A549 (cell line): ENCODE measurements around the gene DLG2. TPM values are rescaled to one million over a fixed set of nuclear protein-coding genes. Genes with fewer than 3 reads are reported as not detected.

Experiments used
- ATAC-seq, 2 experiments: fragments of 200-7000 bp in 1 of 2; fragments of >200 bp in 1 of 2; cut with Nextera tagmentation in 1 of 2; cut with Tn5 transposase in 1 of 2; 3 replicates each; pipeline versions ENCODE4 v1.8.0 to v1.9.1; 2018 to 2020; ENCODE audit warnings: mild to moderate bottlenecking in 1 of 2, moderate library complexity in 1 of 2
- CTCF ChIA-PET: fragments of 300-600 bp; sonication (Branson Sonifier 250); formaldehyde crosslinking; extraction: SDS; loops from one replicate; lab custom pipeline; 2021; ENCODE audit warnings: antibody characterized with exemption, inconsistent platforms; lab: Yijun Ruan, JAX
- POLR2A ChIA-PET: fragments of 350-600 bp; formaldehyde crosslinking; extraction: SDS; loops from one replicate; lab custom pipeline; 2021; ENCODE audit warnings: antibody characterized with exemption, inconsistent platforms; lab: Yijun Ruan, JAX
- DNase-seq, 2 experiments: peaks; one replicate each; pipeline versions ENCODE4 v3.0.0 to v3.0.0-alpha.2; 2011 to 2016; ENCODE audit warnings: low read depth in 1 of 2, low spot score in 1 of 2
- FAIRE-seq: peaks from 2 replicates; lab custom pipeline; 2011; peaks lifted over from hg19 to GRCh38; lab: Jason Lieb, UNC
- H3K27ac ChIP-seq, 2 experiments: fragments of >200 bp; sonication (Bioruptor Twin); formaldehyde crosslinking; 3 replicates each; pipeline ENCODE4 v1.5.1; 2016 to 2017
- H3K4me1 ChIP-seq: fragments of >200 bp; sonication (Bioruptor Twin); formaldehyde crosslinking; 3 replicates; pipeline ENCODE4 v1.6.1; 2016
- H3K4me2 ChIP-seq: fragments of >200 bp; sonication (Bioruptor Twin); formaldehyde crosslinking; 3 replicates; pipeline ENCODE4 v1.6.1; 2016
- H3K4me3 ChIP-seq: fragments of >200 bp; sonication (Bioruptor Twin); formaldehyde crosslinking; 3 replicates; pipeline ENCODE4 v1.5.1; 2016
- H3K9me3 ChIP-seq: fragments of >200 bp; sonication (Bioruptor Twin); formaldehyde crosslinking; 3 replicates; pipeline ENCODE4 v1.6.1; 2016
- ATOH8 ChIP-seq: fragments of 250-450 bp; sonication (Bioruptor Pico); IDR thresholded peaks from 2 replicates; pipeline ENCODE4 v1.5.0; 2020; ENCODE audit warnings: low read depth, mild to moderate bottlenecking, moderate library complexity
- CEBPB ChIP-seq, 2 experiments: fragments of >200 bp in 1 of 2; sonication (Bioruptor Twin) in 1 of 2; formaldehyde crosslinking in 1 of 2; IDR thresholded peaks; 2 replicates each; pipeline ENCODE4 v1.6.1; 2012 to 2016
- CHD2 ChIP-seq: fragments of 150-350 bp; IDR thresholded peaks from 2 replicates; pipeline ENCODE4 v1.6.1; 2014; ENCODE audit warnings: low read length; ENCODE audit not compliant: partially characterized antibody
- CHD4 ChIP-seq: fragments of 200-600 bp; sonication (generic); IDR thresholded peaks from 2 replicates; pipeline ENCODE4 v1.6.1; 2016; ENCODE audit warnings: antibody characterized with exemption, mild to moderate bottlenecking, borderline replicate concordance
- CTCF ChIP-seq: fragments of >200 bp; sonication (Bioruptor Twin); formaldehyde crosslinking; IDR thresholded peaks from 3 replicates; pipeline ENCODE4 v1.5.1; 2016
- E2F6 ChIP-seq: IDR thresholded peaks from 2 replicates; pipeline ENCODE4 v1.6.1; 2012; ENCODE audit warnings: low read depth, borderline replicate concordance
- EP300 ChIP-seq, 2 experiments: fragments of >200 bp; sonication (Bioruptor Twin); formaldehyde crosslinking; IDR thresholded peaks; 2 replicates in 1 of 2; 3 replicates in 1 of 2; pipeline ENCODE4 v1.6.1; 2016 to 2017
- ESRRA ChIP-seq: fragments of 150-350 bp; IDR thresholded peaks from 2 replicates; pipeline ENCODE4 v1.6.1; 2014; ENCODE audit warnings: mild to moderate bottlenecking, low read length, borderline replicate concordance
- FOXS1 ChIP-seq: fragments of 250-450 bp; sonication (Bioruptor Pico); IDR thresholded peaks from 2 replicates; pipeline ENCODE4 v1.5.0; 2020; ENCODE audit warnings: mild to moderate bottlenecking, moderate library complexity
- GATA3 ChIP-seq: IDR thresholded peaks from 2 replicates; pipeline ENCODE4 v1.6.1; 2012; ENCODE audit warnings: borderline replicate concordance
- HES2 ChIP-seq: fragments of >200 bp; sonication (Bioruptor Twin); formaldehyde crosslinking; IDR thresholded peaks from 2 replicates; pipeline ENCODE4 v1.6.1; 2016
- HEYL ChIP-seq: fragments of 250-450 bp; sonication (Bioruptor Pico); IDR thresholded peaks from 2 replicates; pipeline ENCODE4 v1.8.0; 2021; ENCODE audit warnings: mild to moderate bottlenecking, moderate library complexity
- HOXB5 ChIP-seq: fragments of 250-450 bp; sonication (Bioruptor Pico); IDR thresholded peaks from 2 replicates; pipeline ENCODE4 v1.5.0; 2020; ENCODE audit warnings: mild to moderate bottlenecking, moderate library complexity
- MAFK ChIP-seq: fragments of 450-650 bp; IDR thresholded peaks from 2 replicates; pipeline ENCODE4 v1.6.1; 2014; ENCODE audit not compliant: partially characterized antibody
- MYC ChIP-seq: IDR thresholded peaks from 2 replicates; pipeline ENCODE4 v1.6.1; 2012; ENCODE audit warnings: mild to moderate bottlenecking, inconsistent platforms, low read length, improper control_type of control experiment, borderline replicate concordance
- PBX3 ChIP-seq: IDR thresholded peaks from 2 replicates; pipeline ENCODE4 v1.6.1; 2012
- PHF8 ChIP-seq: fragments of 200-600 bp; sonication (generic); IDR thresholded peaks from 2 replicates; pipeline ENCODE4 v1.6.1; 2016; ENCODE audit warnings: low read depth, mild to moderate bottlenecking, antibody characterized with exemption, moderate library complexity, borderline replicate concordance
- POLR2AphosphoS2 ChIP-seq: conservative IDR thresholded peaks from 2 replicates; pipeline ENCODE4 v1.6.1; 2012; ENCODE audit warnings: low read length, improper control_type of control experiment, inconsistent platforms
- RAD21 ChIP-seq, 2 experiments: fragments of >200 bp in 1 of 2; sonication (Bioruptor Twin) in 1 of 2; formaldehyde crosslinking in 1 of 2; IDR thresholded peaks in 1 of 2; conservative IDR thresholded peaks in 1 of 2; 2 replicates in 1 of 2; 3 replicates in 1 of 2; pipeline ENCODE4 v1.6.1; 2012 to 2018; ENCODE audit warnings: inconsistent platforms in 1 of 2
- RCOR1 ChIP-seq: fragments of 150-350 bp; IDR thresholded peaks from 2 replicates; pipeline ENCODE4 v1.6.1; 2014; ENCODE audit warnings: antibody characterized with exemption, low read length, low read depth
- SMC3 ChIP-seq: fragments of >200 bp; sonication (Bioruptor Twin); formaldehyde crosslinking; IDR thresholded peaks from 3 replicates; pipeline ENCODE4 v1.6.1; 2018; ENCODE audit warnings: inconsistent platforms
- SREBF2 ChIP-seq: fragments of 450-650 bp; IDR thresholded peaks from 2 replicates; pipeline ENCODE4 v1.6.1; 2014; ENCODE audit warnings: mild to moderate bottlenecking, moderate library complexity
- ZSCAN20 ChIP-seq: fragments of 250-450 bp; sonication (Bioruptor Pico); IDR thresholded peaks from 2 replicates; pipeline ENCODE4 v1.8.0; 2022; ENCODE audit warnings: mild to moderate bottlenecking, moderate library complexity
- WGBS: methylation state at CpG from one replicate; pipeline ENCODE4 v1.1.6; 2017; ENCODE audit errors: missing lambda C conversion rate; 5-methylcytosine and 5-hydroxymethylcytosine counted together
- polyA plus RNA-seq, 4 experiments: library from polyadenylated mRNA; depleted of rRNA in 3 of 4; stranded (reverse); fragments of >200 nt; fragmentation: RNase III in 1 of 4; extraction: RNeasy Plus Mini Kit Qiagen cat#74134 plus additional on column Dnase treatment in 1 of 4; gene quantifications; 2 replicates in 3 of 4; 3 replicates in 1 of 4; pipeline ENCODE4 v1.2.3, GENCODE V29; 2011 to 2017
- TF ChIP-seq, protein P1 (sequence below): fragments of 450-650 bp; IDR thresholded peaks from 2 replicates; pipeline ENCODE4 v1.6.1; 2014; ENCODE audit warnings: antibody characterized with exemption

Gene DLG2
- polyA plus RNA-seq, 2 of the 4 experiments (the other 2 are of a cell fraction), result 0.26 to 0.79 TPM

DNA sequence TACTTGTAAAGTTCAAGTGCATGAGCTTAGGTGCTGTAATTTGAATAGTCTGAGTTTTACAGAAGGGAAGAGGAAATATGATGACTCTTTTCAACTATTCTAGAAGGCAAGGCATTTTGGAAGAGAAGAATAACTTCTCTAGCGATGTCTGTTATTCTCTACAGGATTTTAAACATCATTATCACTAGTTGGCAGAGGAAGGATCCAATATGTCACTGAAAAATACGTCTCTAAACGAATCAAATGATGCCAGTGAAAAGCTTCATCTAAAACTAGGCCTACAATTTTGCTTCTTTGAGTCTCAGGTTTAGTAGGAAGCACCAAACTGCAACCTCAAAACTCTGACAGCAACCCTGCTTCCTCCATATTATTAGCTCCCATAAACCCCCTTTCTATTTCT, 581.4 kb downstream of the DLG2 start:
- CTCF ChIA-PET, result no interaction called here
- TF ChIP-seq MAFK (no peak), HOXB5 (CRISPR knock-in tag) (no peak), SREBF2 (no peak), CTCF (no peak), PBX3 (no peak), FOXS1 (CRISPR knock-in tag) (no peak), HES2 (no peak)
- TF ChIP-seq, all 56 proteins: peak for 0
- DNase-seq (no peak), ATAC-seq (no peak), FAIRE-seq (no peak)
- no peaks in the 10 kb centered on the region for H3K9me3 ChIP-seq
- H3K4me1 ChIP-seq, result no peaks in the 10 kb centered on the region
- H3K4me2 ChIP-seq, result no peak overlapping the region
- POLR2A ChIA-PET, result no interaction called here
- H3K27ac ChIP-seq, result no peak overlapping the region
- no peak overlapping the region for H3K4me3 ChIP-seq
- 18% methylated on average over 3 of the region's 3 CpGs for WGBS

DNA sequence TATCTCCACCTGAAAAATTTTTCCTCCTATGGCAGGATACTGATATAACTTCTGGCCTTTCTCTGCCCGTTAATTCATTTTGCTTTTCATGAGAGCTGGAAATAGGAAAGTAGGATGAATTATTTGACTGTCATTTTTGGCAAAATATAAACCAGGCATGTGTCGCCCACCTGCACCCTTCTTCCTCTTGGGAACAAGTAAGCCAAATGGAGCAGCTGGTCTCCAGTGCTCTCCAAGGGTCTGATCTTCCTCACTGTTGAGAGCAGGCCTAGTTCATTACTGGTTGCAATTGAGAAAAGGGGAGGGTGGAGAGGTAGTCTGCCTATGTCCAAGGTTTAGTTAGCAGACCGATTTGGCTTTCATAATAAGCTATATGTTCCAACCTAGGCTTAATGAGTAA, 582.2 kb downstream of the DLG2 start:
- FAIRE-seq, result no peak
- Histone ChIP-seq H3K4me3 (no peak overlapping the region), H3K4me2 (no peak overlapping the region), H3K9me3 (no peaks in the 10 kb centered on the region), H3K4me1 (no peaks in the 10 kb centered on the region), H3K27ac (no peak overlapping the region)
- TF ChIP-seq HEYL (no peak), CHD2 (no peak), POLR2AphosphoS2 (no peak), SMC3 (no peak), E2F6 (no peak), MYC (no peak), MAFK (no peak), PBX3 (no peak), HOXB5 (CRISPR knock-in tag) (no peak)
- ChIA-PET CTCF (no interaction called here), POLR2A (no interaction called here)
- 49% methylated on average over 3 of the region's 3 CpGs for WGBS
- no peak for ATAC-seq
- no peak for DNase-seq

GRCh38 chr11:85042361-85042760, 584.8 kb downstream of the DLG2 start:
- CTCF ChIA-PET, result no interaction called here

More at GRCh38 chr11:85042361-85042760, 584.8 kb downstream of the DLG2 start:
- ATAC-seq (no peak), DNase-seq (no peak), FAIRE-seq (no peak)
- H3K9me3 ChIP-seq, result no peaks in the 10 kb centered on the region
- no peak for TF ChIP-seq ESRRA
- no peak for TF ChIP-seq ATOH8 (CRISPR knock-in tag)
- no peak for TF ChIP-seq MYC
- no peak for TF ChIP-seq CEBPB (IDR thresholded peaks at IDR 0.05)
- TF ChIP-seq ZSCAN20, result no peak
- TF ChIP-seq GATA3, result no peak
- no peak for TF ChIP-seq RCOR1
- no peak for TF ChIP-seq PHF8
- no peak for TF ChIP-seq RAD21 (conservative IDR thresholded peaks at IDR 0.05 in 1 of 2, IDR thresholded peaks at IDR 0.05 in 1 of 2)
- TF ChIP-seq, protein P1, sequence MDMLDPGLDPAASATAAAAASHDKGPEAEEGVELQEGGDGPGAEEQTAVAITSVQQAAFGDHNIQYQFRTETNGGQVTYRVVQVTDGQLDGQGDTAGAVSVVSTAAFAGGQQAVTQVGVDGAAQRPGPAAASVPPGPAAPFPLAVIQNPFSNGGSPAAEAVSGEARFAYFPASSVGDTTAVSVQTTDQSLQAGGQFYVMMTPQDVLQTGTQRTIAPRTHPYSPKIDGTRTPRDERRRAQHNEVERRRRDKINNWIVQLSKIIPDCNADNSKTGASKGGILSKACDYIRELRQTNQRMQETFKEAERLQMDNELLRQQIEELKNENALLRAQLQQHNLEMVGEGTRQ, result no peak
- no peak for TF ChIP-seq CHD4
- no peak for TF ChIP-seq EP300 (IDR thresholded peaks at IDR 0.05)
- no peaks in the 10 kb centered on the region for H3K4me1 ChIP-seq
- POLR2A ChIA-PET, result no interaction called here
- H3K4me2 ChIP-seq, result no peak overlapping the region
- no peak overlapping the region for H3K27ac ChIP-seq
- no peak overlapping the region for H3K4me3 ChIP-seq
